Heart left ventricle (tissue), 16 donors: ENCODE data around the gene CLSTN3. TPM values are rescaled to one million over a fixed set of nuclear protein-coding genes. Genes with fewer than 3 reads are reported as not detected.

Experiments used
- ATAC-seq, 4 donors: fragments of 200-7000 bp; cut with Tn5 transposase; one replicate each; pipeline ENCODE4 v1.9.1; 2020 to 2022; ENCODE audit warnings: moderate library complexity in 4 of 4, mild to moderate bottlenecking in 3 of 4, moderate number of reproducible peaks in 1 of 4
- DNase-seq, 5 donors: peaks; one replicate each; pipeline ENCODE4 v3.0.0-alpha.2; 2020
- H3K27ac ChIP-seq, 12 donors: fragments of 200-600 bp; sonication (generic) in 4 of 12; one replicate each; pipeline versions ENCODE4 v1.5.0 to v1.8.0; 2016 to 2022; ENCODE audit warnings: mild to moderate bottlenecking in 2 of 12
- H3K27me3 ChIP-seq, 9 donors: fragments of 200-600 bp; sonication (generic) in 2 of 9; one replicate each; pipeline versions ENCODE4 v1.5.1 to v1.8.0; 2016 to 2022; ENCODE audit warnings: mild to moderate bottlenecking in 3 of 9
- H3K36me3 ChIP-seq, 9 donors: fragments of 200-600 bp; sonication (generic) in 2 of 9; one replicate each; pipeline versions ENCODE4 v1.5.0 to v1.8.0; 2018 to 2022; ENCODE audit warnings: mild to moderate bottlenecking in 2 of 9
- H3K4me1 ChIP-seq, 12 donors: fragments of 200-600 bp; sonication (generic) in 4 of 12; one replicate each; pipeline versions ENCODE4 v1.5.0 to v1.8.0; 2016 to 2022; ENCODE audit warnings: mild to moderate bottlenecking in 3 of 12
- H3K4me3 ChIP-seq, 12 donors: fragments of 200-600 bp; sonication (generic) in 4 of 12; one replicate each; pipeline versions ENCODE4 v1.5.0 to v1.8.0; 2017 to 2022; ENCODE audit warnings: mild to moderate bottlenecking in 9 of 12, moderate library complexity in 4 of 12
- H3K9me3 ChIP-seq, 12 donors: fragments of 200-600 bp; sonication (generic) in 4 of 12; one replicate each; pipeline versions ENCODE4 v1.5.0 to v1.8.0; 2016 to 2022; ENCODE audit warnings: mild to moderate bottlenecking in 1 of 12
- POLR2A ChIP-seq, 2 donors: fragments of 450-650 bp; IDR thresholded peaks; one replicate each; pipeline ENCODE4 v1.6.1; 2017; ENCODE audit warnings: antibody characterized with exemption in 2 of 2, mild to moderate bottlenecking in 2 of 2, moderate library complexity in 2 of 2
- WGBS, 4 donors: extraction: QIAGEN DNeasy Blood & Tissue Kit in 2 of 4; methylation state at CpG; one replicate each; pipeline versions ENCODE4 v1.1.5 to v1.1.7; 2013 to 2018; 5-methylcytosine and 5-hydroxymethylcytosine counted together
- intact Hi-C, 10 donors: fragments of 100-400 bp; cut with DNase I; formaldehyde crosslinking; loops; one replicate each; pipeline versions ENCODE4 v1.11.1 to v1.14.2; 2022
- polyA plus RNA-seq, 2 donors: library from polyadenylated mRNA; stranded (reverse); fragments of 200-250 nt; gene quantifications; one replicate each; pipeline ENCODE4 v1.2.3, GENCODE V29; 2013
- total RNA-seq, 9 donors: library from RNA; depleted of rRNA in 2 of 9; stranded (reverse); fragments of >200 nt in 2 of 9; fragmentation: NEBNext Ultra II Directional in 3 of 9; extraction: Animal tissue kit (Norgen Biotek cat#: 25700) in 3 of 9; gene quantifications; one replicate each; pipeline versions ENCODE4 v1.1.0 to v1.2.4, GENCODE V29; 2016 to 2023
- TF ChIP-seq, protein P1 (sequence below), 12 donors: fragments of 200-600 bp; sonication (generic) in 4 of 12; IDR thresholded peaks; one replicate each; pipeline versions ENCODE4 v1.5.0 to v1.8.0; 2018 to 2022; ENCODE audit warnings: antibody characterized with exemption in 12 of 12, mild to moderate bottlenecking in 5 of 12
- donor health status: ischemic (EF 13 %, LVEDD 7.1; RV severe dilation, severe dysfunction).
- donor health status: healthy with polysubstance abuse.
- donor health status: DM: no; HTN: yes; CAD: no.
- donor health status: DM: no; HTN: no; CAD: no.
- donor health status: ischemic (EF 25% LVEDD 6.9; RV normal size, moderate dysfunction).
- donor health status: ischemic (EF 25% LVEDD 5.7; RV mildly dilated, moderate dysfunction).
- donor health status: healthy.
- donor health status: DM: yes; HTN: yes; CAD: no.
- donor health status: ischemic (EF 35%, LVEDD 5.7; RV mildly dilated, moderate dysfunction).
- donor health status: nonischemic (EF 11% LVEDD 7.7; RV severe dilation, severe dysfunction).
- donor health status: DM: yes; HTN: yes; CAD: no.
- donor health status: PGD.
- donor health status: ischemic (EF 29% LVEDD 5.4; RV normal size, mild dysfunction).
- donor health status: nonischemic (EF 23%, LVEDD 6.1; RV moderate dilation, normal function).

The CLSTN3 gene
- total and polyA plus RNA-seq, 11 donors, result 3.1 to 18.7 (median 4.1) TPM

DNA sequence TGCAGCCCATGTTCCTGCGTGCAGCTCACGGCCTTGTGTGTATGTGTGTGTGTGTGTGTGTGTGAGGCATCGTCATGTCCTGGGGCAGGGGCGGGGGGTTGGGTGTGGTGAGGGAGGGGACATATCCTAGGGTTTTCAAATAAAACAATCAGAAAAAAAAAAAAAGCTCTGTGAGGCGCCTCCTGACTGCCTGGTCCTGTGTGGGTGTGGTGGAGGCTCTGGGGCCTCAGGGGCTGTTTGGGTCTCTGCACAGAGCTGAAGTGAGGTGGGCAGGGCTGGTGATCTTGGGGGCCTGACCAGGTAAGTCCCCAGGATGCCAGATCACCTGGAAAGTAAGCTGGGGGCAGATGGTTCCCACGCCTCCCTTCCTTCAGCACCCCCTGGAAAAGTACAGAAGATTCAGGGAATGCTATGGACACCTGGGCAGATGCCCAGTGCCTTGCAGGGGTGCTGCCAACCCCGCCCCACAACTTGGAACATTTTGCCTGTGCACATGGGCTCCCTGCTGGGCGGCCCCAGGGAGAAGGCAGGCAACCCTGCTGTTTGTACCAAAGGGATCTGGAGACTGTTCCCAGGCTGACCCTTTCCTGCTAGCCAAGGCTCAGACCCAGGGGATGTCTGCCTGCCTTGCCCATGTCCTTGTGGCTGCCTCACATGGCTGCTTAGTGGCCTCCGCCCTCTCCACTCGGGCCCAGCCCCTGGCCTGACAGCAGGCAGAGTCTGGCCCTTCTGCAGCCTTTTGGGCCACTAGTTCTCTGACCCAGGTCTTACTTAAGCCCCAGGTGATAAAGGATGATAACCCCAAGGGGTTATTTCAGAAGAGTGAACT is 28.8 kb downstream of the CLSTN3 start:
- TF ChIP-seq, protein P1, sequence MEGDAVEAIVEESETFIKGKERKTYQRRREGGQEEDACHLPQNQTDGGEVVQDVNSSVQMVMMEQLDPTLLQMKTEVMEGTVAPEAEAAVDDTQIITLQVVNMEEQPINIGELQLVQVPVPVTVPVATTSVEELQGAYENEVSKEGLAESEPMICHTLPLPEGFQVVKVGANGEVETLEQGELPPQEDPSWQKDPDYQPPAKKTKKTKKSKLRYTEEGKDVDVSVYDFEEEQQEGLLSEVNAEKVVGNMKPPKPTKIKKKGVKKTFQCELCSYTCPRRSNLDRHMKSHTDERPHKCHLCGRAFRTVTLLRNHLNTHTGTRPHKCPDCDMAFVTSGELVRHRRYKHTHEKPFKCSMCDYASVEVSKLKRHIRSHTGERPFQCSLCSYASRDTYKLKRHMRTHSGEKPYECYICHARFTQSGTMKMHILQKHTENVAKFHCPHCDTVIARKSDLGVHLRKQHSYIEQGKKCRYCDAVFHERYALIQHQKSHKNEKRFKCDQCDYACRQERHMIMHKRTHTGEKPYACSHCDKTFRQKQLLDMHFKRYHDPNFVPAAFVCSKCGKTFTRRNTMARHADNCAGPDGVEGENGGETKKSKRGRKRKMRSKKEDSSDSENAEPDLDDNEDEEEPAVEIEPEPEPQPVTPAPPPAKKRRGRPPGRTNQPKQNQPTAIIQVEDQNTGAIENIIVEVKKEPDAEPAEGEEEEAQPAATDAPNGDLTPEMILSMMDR (IDR thresholded peaks at IDR 0.05), result no peak
- H3K9me3 ChIP-seq, result no peaks in the 10 kb centered on the region
- H3K4me3 ChIP-seq, result no peak overlapping the region
- peaks cover 0 to 13% (median 0%) of the 10 kb centered on the region in 9 donors for H3K27me3 ChIP-seq
- peaks cover 0 to 8% (median 0%) of the 10 kb centered on the region in 12 donors for H3K4me1 ChIP-seq
- peaks cover 0 to 16% (median 0%) of the 10 kb centered on the region in 9 donors for H3K36me3 ChIP-seq
- 76 to 89% (median 81%) methylated on average over 9 to 10 of the region's 10 CpGs for WGBS, 4 donors
- intact Hi-C loops, result no loop called here
- ATAC-seq (no peak), DNase-seq (no peak)
- no peak overlapping the region for H3K27ac ChIP-seq

DNA sequence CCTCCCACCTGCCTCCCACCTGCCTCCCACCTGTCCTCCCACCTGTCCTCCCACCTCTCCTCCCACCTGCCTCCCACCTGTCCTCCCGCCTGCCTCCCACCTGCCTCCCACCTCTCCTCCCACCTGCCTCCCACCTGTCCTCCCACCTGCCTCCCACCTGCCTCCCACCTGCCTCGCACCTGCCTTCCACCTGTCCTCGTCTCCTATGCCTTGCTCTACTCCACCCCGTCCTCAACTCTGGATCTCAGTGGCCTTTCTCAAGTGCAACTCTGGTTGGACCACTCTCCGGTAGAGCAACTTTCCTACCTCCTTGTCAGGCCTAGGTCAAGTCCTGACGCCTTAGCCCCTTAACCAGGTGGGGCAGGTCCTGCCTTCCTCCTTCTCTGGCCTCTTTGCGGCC is 30.0 kb downstream of the CLSTN3 start:
- no peak for ATAC-seq
- H3K27me3 ChIP-seq, result peaks cover 0 to 13% (median 0%) of the 10 kb centered on the region in 9 donors
- no peaks in the 10 kb centered on the region for H3K9me3 ChIP-seq
- intact Hi-C loops, result no loop called here
- no peak overlapping the region for H3K27ac ChIP-seq
- H3K4me1 ChIP-seq, result peaks cover 0 to 8% (median 0%) of the 10 kb centered on the region in 12 donors
- no peak for DNase-seq
- WGBS, 4 donors, result 75 to 82% (median 79%) methylated on average over 7 of the region's 7 CpGs
- peaks cover 0 to 6% (median 0%) of the 10 kb centered on the region in 9 donors for H3K36me3 ChIP-seq
- H3K4me3 ChIP-seq, result no peak overlapping the region
- TF ChIP-seq, protein P1 (IDR thresholded peaks at IDR 0.05), result no peak
- no peak for TF ChIP-seq POLR2A (IDR thresholded peaks at IDR 0.05)

DNA sequence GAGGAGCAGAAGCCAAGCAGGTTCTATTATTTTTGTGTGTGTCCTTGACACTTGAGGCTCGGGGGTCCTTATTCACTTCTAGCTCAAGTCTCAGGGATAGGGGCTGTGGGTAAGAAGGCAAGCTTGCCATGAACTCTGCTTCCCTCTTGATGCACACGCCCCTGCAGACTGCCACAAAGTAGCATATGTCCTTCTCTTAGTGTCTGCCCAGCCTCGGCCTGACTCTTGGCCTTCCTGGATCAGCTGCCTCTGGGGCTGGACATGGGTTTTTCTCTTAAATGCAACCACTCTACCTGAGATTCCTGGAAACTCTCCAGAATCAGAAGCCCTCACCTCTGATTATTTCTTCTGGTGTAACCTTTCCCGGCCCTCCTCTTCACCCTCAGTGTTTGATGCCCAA is 31.2 kb downstream of the CLSTN3 start:
- WGBS, 4 donors, result 80 to 90% (median 89%) methylated on average over 4 of the region's 4 CpGs

DNA sequence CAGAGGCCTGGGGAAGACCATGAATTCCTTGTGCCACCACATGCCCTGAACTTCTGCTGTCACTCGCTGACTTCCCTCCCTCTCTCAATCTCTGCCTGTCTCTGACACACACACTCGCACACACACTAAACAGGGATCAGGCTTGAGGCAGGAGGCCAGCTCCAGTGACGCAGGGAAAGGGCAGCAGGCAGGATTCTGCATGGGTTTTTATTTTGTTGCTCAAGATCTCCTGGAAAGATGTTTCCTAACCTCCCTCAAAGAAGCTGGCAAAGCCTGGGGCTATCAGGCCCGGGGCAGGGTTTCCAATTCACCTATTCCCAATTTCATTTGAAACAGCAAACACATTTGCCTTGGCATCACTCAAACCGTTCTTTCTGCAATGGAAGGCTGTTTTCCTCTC is 31.6 kb downstream of the CLSTN3 start:
- intact Hi-C loops, result no loop called here
- H3K9me3 ChIP-seq, result peaks cover 0 to 3% (median 0%) of the 10 kb centered on the region in 12 donors
- ATAC-seq (no peak), DNase-seq (no peak)
- no peaks in the 10 kb centered on the region for H3K36me3 ChIP-seq
- H3K27me3 ChIP-seq, result peaks cover 0 to 13% (median 0%) of the 10 kb centered on the region in 9 donors
- WGBS, 4 donors, result 90 to 92% (median 90%) methylated on average over 5 of the region's 5 CpGs
- peaks cover 0 to 8% (median 0%) of the 10 kb centered on the region in 12 donors for H3K4me1 ChIP-seq
- H3K27ac ChIP-seq, result no peak overlapping the region
- no peak for TF ChIP-seq POLR2A (IDR thresholded peaks at IDR 0.05)
- TF ChIP-seq, protein P1 (IDR thresholded peaks at IDR 0.05), result no peak
- H3K4me3 ChIP-seq, result no peak overlapping the region

More for the DNA sequence above, 31.2 kb downstream of the CLSTN3 start:
- peaks cover 0 to 13% (median 0%) of the 10 kb centered on the region in 9 donors for H3K27me3 ChIP-seq
- H3K9me3 ChIP-seq, result no peaks in the 10 kb centered on the region
- peaks cover 0 to 8% (median 0%) of the 10 kb centered on the region in 12 donors for H3K4me1 ChIP-seq
- intact Hi-C loops, result no loop called here
- DNase-seq (no peak), ATAC-seq (no peak)
- TF ChIP-seq, protein P1 (IDR thresholded peaks at IDR 0.05), result no peak
- TF ChIP-seq POLR2A (IDR thresholded peaks at IDR 0.05), result no peak
- H3K36me3 ChIP-seq, result peaks cover 0 to 3% (median 0%) of the 10 kb centered on the region in 9 donors
- H3K27ac ChIP-seq, result no peak overlapping the region
- no peak overlapping the region for H3K4me3 ChIP-seq
